Measurements from ENCODE around the gene UBAP1L. TPM values are rescaled to one million over a fixed set of nuclear protein-coding genes. Genes with fewer than 3 reads are reported as not detected.

UBAP1L gene
- total and polyA plus RNA-seq, 8 donors, result 2.7 to 12.4 (median 9.4) TPM

- H3K27ac ChIP-seq, result no peak overlapping the region
These were observed 55.6 kb downstream of the UBAP1L start for GRCh38 chr15:65059369-65059750.

DNA sequence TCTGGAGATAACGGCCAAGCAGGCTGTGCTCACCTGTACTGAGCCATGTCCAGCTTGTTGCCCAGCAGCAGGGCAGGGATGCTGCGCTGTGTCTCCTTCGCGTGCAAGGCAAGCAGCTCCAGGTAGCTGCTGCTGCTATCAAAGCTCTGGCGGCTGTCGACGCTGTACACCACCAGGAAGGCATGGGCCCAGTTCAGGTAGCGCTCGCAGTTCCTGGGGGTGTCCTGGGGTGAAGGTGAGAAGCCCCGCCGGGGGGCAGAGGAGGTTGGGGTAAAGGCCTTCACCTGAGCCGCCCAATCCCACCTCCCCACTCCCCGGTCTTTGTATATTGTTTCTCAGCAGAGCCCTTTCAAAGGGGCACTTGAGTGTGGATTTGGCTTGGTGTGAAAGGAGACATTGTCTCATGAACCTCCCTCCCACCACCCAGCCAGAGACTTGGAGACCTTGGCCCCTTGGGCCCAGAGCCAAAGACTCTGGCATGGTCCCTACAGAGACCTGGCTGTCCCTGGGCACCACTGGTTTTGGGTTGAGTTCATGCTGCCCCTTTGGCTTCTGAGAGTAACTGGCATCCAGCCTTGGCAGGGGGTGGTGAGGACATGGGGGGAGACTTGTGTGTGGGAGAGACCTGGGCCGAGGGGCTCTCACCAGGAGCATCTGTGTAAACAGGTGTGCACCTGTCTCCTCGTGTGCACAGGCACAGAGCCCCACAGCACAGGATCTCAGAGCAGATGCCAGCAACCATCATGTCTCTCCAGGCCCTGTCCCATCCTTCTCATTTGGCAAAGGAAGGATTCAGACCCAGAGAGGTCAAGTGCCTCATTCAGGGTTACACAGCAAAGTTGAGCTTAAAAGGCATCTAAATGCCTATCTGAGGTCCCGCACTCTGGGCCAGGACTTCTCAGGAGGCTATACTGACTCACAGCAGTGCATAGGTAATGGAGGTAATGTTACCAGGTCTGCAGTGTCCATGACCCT, 56.3 kb downstream of the UBAP1L start:
- intact Hi-C loops (cut with DNase I), result no loop called here
- Histone ChIP-seq H3K4me3 (no peak overlapping the region), H3K4me1 (peaks cover 0 to 12% of the 10 kb centered on the region in 2 donors), H3K9me3 (no peaks in the 10 kb centered on the region), H3K27me3 (no peaks in the 10 kb centered on the region), H3K27ac (no peak overlapping the region), H3K36me3 (no peaks in the 10 kb centered on the region)
- no peak for TF ChIP-seq CTCF (IDR thresholded peaks at IDR 0.05)
- ATAC-seq (no peak), DNase-seq (no peak)

More at GRCh38 chr15:65059369-65059750, 55.6 kb downstream of the UBAP1L start:
- DNase-seq (no peak), ATAC-seq (no peak)
- peaks cover 0 to 12% of the 10 kb centered on the region in 2 donors for H3K4me1 ChIP-seq
- no peak for TF ChIP-seq CTCF (IDR thresholded peaks at IDR 0.05)
- intact Hi-C loops (cut with DNase I), result no loop called here
- no peaks in the 10 kb centered on the region for H3K9me3 ChIP-seq
- H3K36me3 ChIP-seq, result no peaks in the 10 kb centered on the region
- H3K4me3 ChIP-seq, result no peak overlapping the region
- no peaks in the 10 kb centered on the region for H3K27me3 ChIP-seq

- peaks cover 0 to 12% of the 10 kb centered on the region in 2 donors for H3K4me1 ChIP-seq
These were observed 57.5 kb downstream of the UBAP1L start for GRCh38 chr15:65057549-65057940.

DNA sequence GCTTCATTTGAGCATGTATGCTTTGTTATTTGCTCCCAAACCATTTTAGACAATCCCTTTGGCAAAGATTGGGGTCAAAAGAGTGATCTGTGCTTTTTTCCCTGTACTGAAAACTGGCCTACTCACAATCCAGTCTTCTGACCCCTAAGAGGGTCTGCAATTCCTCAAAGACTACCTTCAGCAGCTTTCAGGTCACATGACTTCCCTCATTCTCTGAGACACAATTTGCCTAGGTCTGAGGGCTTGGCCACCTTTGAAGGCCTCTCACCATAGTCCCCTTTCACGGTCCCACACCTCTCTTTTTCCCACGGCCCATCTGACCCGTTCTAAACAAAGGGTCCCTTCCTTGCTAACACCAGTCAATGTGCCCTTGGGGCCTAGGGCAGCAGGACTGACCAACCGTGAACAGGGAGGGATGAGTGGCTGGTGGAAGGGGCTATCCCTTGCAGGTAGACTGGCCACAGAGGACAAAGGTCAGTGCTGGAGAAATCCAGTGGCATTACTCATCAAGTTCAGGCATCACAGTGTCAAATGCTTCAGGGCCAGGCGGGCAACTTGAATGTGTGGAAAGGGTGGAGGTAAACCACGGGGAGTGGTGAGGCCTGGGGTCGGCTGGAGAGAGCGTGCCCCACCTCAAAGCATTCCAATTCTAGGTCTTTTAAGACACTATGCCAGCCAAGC, 58.0 kb downstream of the UBAP1L start:
- Histone ChIP-seq H3K27ac (no peak overlapping the region), H3K4me1 (peaks cover 0 to 12% of the 10 kb centered on the region in 2 donors), H3K36me3 (no peaks in the 10 kb centered on the region), H3K4me3 (no peak overlapping the region), H3K27me3 (no peaks in the 10 kb centered on the region), H3K9me3 (no peaks in the 10 kb centered on the region)
- DNase-seq (no peak), ATAC-seq (no peak)
- intact Hi-C loops (cut with DNase I), result no loop called here
- no peak for TF ChIP-seq CTCF (IDR thresholded peaks at IDR 0.05)

More at GRCh38 chr15:65057549-65057940, 57.5 kb downstream of the UBAP1L start:
- Histone ChIP-seq H3K36me3 (no peaks in the 10 kb centered on the region), H3K27ac (no peak overlapping the region), H3K9me3 (no peaks in the 10 kb centered on the region), H3K27me3 (no peaks in the 10 kb centered on the region), H3K4me3 (no peak overlapping the region)
- intact Hi-C loops (cut with DNase I), result no loop called here
- ATAC-seq (no peak), DNase-seq (no peak)
- TF ChIP-seq CTCF (IDR thresholded peaks at IDR 0.05), result no peak

DNA sequence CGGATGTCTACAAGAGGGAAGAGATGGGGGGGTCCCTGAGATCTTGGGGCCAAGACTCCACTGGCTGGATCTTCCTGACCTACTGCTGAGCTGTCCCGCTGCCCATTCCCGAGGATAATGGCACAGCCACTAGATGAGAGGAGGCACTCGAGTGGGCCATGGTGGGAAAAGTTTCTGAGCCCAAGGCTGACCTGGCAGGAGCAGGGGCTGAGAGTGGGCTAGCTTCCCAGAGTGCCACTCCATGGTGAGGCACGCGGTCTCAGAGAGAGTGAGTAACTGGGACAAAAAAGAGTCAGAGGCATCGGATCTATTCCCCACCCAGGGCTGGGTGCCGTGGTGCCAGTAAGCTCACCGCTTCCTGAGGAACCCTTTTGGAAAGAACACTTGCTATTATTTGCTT, 58.9 kb downstream of the UBAP1L start:
- no peak overlapping the region for H3K27ac ChIP-seq
- peaks cover 0 to 12% of the 10 kb centered on the region in 2 donors for H3K4me1 ChIP-seq
- intact Hi-C loops (cut with DNase I), result no loop called here

More for the DNA sequence above, 58.9 kb downstream of the UBAP1L start:
- DNase-seq (no peak), ATAC-seq (no peak)
- no peaks in the 10 kb centered on the region for H3K9me3 ChIP-seq
- H3K27me3 ChIP-seq, result no peaks in the 10 kb centered on the region
- no peaks in the 10 kb centered on the region for H3K36me3 ChIP-seq
- no peak overlapping the region for H3K4me3 ChIP-seq
- TF ChIP-seq CTCF (IDR thresholded peaks at IDR 0.05), result no peak

Measured in left lung (tissue), 10 donors.